Stimulated activated CD8-positive, alpha-beta memory T cell treated with anti-CD3 and anti-CD28 coated beads, Interleukin-15, amount 100 ng/mL, for 24 hours (primary cell): ENCODE measurements around the gene UBE2C.
"Not testable (repeated sequence)": the region's sequence is repeated elsewhere in the genome, so short reads cannot be mapped to it uniquely, and the experiment has no call there.

Experiments used
- DNase-seq: peaks from one replicate; pipeline ENCODE4 v3.0.0-alpha.2; 2020; ENCODE audit warnings: low read depth

The UBE2C gene

GRCh38 chr20:45797955-45798354 is 14.5 kb upstream of the UBE2C start:
- DNase-seq = not testable (repeated sequence)

- no peak for DNase-seq
These were observed 13.4 kb upstream of the UBE2C start for GRCh38 chr20:45798935-45799642.

GRCh38 chr20:45801851-45802250 is 10.6 kb upstream of the UBE2C start:
- no peak for DNase-seq

- DNase-seq = no peak
These were observed 2.1 kb upstream of the UBE2C start for GRCh38 chr20:45810191-45810970.

- DNase-seq = no peak
These were observed 529 bp downstream of the UBE2C start for GRCh38 chr20:45813006-45813340.

- DNase-seq = no peak
These were observed 1.0 kb downstream of the UBE2C start for GRCh38 chr20:45813489-45813888.

GRCh38 chr20:45814314-45814713 is 1.9 kb downstream of the UBE2C start:
- no peak for DNase-seq

GRCh38 chr20:45816951-45817350 is 4.5 kb downstream of the UBE2C start:
- no peak for DNase-seq

GRCh38 chr20:45817376-45818194 is 5.1 kb downstream of the UBE2C start:
- DNase-seq = no peak

- DNase-seq = no peak
These were observed 5.8 kb downstream of the UBE2C start for GRCh38 chr20:45818239-45818638.

- no peak for DNase-seq
These were observed 7.0 kb downstream of the UBE2C start for GRCh38 chr20:45819466-45819865.

GRCh38 chr20:45821947-45822346 is 9.5 kb downstream of the UBE2C start:
- DNase-seq = no peak

GRCh38 chr20:45822857-45823256 is 10.4 kb downstream of the UBE2C start:
- no peak for DNase-seq

- DNase-seq = no peak
These were observed 11.7 kb downstream of the UBE2C start for GRCh38 chr20:45823949-45824835.

GRCh38 chr20:45826381-45827019 is 14.1 kb downstream of the UBE2C start:
- DNase-seq = no peak

- DNase-seq = no peak
These were observed 14.7 kb downstream of the UBE2C start, which contains the start of gene TNNC2 for GRCh38 chr20:45827030-45827652. TSS of gene TNNC2 (minus strand) at chr20:45827312. CDS start at chr20:45827248, 64 bp downstream.

- DNase-seq = no peak
These were observed 15.3 kb downstream of the UBE2C start for GRCh38 chr20:45827712-45828111.

- no peak for DNase-seq
These were observed 16.1 kb downstream of the UBE2C start for GRCh38 chr20:45828589-45828988.

GRCh38 chr20:45829673-45830106 is 17.2 kb downstream of the UBE2C start:
- not testable (repeated sequence) for DNase-seq

- no peak for DNase-seq
These were observed 20.2 kb downstream of the UBE2C start for GRCh38 chr20:45832619-45833018.
